Activated CD8-positive, alpha-beta memory T cell treated with anti-CD3 and anti-CD28 coated beads, Interleukin-2, amount 50 U/mL, for 48 hours (primary cell): ENCODE results near the gene FLII.
"Not testable (repeated sequence)": the region's sequence is repeated elsewhere in the genome, so short reads cannot be mapped to it uniquely, and the experiment has no call there.

Experiments
- DNase-seq: peaks from one replicate; pipeline ENCODE4 v3.0.0-alpha.2; 2020

Gene FLII

DNA sequence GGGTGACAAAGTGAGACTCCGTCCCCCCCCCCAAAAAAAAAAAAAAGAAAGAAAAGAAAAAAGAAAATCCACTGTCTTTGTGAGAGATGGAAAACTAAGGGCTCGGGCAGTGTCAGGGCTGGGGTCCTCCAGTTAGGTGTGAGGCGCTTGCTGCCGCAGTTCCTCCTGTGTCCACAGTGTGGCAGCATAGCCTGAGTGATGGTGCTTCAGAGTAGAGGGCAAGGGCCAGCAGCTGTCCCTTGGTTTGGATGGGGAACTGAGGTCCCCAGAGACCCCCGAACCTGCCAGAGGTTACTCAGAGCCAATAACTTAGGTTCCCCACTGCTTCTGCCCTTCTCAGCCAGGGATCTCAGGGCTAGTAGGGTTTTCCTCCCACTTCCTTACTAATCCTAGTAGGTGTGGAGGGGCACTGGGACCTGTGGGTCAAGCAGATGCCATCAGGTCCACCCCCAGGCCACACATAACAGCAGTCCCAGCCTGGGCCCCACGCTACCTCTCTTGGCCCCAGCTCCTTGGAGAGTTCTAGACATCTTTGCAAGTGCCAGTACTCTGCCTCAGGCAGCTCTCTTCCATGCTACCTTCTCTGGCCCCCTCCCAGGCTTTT lies 41.0 kb downstream of the FLII start:
- peak; percentile 88 for DNase-seq

- DNase-seq: not testable (repeated sequence)
Measured at GRCh38 chr17:18216906-18217305, 41.6 kb downstream of the FLII start.

- DNase-seq: no peak
Measured at GRCh38 chr17:18213666-18214270, 44.8 kb downstream of the FLII start.

DNA sequence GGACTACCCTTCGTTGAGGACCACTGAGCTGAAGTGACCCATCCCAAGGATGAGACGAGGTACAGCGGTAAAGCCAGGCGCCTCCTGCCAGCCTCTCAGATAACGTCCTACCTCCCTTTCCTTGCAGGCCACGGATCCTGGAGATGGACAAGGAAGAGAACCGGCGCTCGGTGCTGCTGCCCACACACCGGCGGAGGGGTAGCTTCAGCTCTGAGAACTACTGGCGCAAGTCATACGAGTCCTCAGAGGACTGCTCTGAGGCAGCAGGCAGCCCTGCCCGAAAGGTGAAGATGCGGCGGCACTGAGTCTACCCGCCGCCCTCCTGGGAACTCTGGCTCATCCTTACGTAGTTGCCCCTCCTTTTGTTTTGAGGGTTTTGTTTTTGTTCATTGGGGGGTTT lies 50.4 kb downstream of the FLII start:
- DNase-seq: no peak

DNA sequence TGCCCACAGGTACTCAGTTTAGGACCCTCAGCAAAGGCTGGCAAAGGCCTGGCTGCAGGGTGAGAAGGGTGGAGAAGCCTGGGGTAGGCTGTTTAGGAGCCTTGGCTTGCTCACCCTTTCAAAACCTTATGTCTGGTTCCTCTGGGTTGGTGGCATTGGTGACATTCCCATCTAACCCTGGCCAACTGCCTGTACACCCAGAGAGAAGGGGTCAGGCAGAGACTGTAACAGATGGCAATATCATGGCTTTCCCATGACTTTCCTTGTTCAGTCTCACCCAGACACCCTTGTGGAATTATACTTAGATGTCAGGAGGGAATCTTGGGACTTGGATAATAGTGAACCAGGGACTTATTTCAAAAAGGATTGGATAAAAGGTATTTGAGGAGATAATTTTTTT lies 51.6 kb downstream of the FLII start:
- DNase-seq: no peak

DNA sequence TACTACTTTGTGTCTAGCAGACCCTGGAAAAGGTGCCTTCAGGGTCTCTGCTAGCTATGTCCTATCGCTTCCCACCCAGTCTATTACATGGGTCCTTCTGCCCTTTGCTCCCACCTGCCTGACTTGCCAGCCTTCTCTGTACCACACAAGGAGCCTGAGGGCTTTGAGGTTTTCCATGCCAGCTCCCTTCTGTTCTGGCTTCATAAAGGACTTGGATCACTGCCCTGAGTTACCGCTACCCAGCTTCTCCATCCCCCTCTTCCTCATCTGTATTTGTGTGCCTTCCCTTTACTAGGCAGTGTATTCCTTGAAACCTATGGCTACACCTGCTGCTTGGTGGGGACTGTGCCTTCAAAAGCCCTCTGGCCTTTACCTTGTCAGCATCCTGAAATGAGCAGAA lies 52.7 kb downstream of the FLII start:
- no peak for DNase-seq

DNA sequence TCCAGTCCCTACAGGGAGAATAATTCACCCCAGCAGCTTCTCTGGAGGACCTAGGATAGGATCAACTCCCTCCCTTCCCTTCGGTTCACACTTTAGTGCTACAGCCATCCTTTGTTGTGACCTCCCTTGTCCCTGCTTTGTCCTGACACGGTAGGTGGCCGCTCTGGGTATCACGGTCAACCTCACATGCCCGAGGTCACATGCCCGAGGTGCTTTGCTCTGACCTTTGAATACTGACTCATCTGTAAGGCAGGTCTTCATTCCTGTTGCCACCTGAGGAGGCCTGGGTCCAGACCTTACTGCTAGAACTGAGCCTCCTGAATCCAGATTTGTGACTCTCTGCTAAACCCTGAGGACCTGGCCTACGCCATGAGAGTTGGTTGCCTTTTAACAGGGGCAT lies 55.2 kb downstream of the FLII start:
- no peak for DNase-seq

- no peak for DNase-seq
Measured at GRCh38 chr17:18201108-18201507, 57.4 kb downstream of the FLII start.

DNA sequence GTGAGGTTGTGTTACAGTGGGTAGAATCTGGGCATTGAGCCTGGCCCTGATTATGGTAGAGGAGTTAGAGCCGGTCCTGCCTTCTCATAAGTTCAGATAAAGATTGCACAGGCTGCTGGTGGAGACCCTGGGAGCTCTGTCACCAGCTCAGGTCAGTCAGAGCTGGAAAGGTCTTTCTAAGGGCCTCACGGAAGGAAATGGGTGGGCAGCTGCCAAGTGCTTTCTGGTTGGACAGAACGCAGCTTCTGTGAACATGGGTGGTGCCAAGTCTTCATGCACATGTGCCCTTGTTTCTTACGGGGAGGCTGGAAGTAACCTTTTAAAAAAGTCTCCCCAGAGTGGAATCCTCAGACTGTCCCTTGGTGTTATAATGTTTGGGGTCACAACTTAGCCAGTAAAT lies 60.0 kb downstream of the FLII start:
- no peak for DNase-seq

DNA sequence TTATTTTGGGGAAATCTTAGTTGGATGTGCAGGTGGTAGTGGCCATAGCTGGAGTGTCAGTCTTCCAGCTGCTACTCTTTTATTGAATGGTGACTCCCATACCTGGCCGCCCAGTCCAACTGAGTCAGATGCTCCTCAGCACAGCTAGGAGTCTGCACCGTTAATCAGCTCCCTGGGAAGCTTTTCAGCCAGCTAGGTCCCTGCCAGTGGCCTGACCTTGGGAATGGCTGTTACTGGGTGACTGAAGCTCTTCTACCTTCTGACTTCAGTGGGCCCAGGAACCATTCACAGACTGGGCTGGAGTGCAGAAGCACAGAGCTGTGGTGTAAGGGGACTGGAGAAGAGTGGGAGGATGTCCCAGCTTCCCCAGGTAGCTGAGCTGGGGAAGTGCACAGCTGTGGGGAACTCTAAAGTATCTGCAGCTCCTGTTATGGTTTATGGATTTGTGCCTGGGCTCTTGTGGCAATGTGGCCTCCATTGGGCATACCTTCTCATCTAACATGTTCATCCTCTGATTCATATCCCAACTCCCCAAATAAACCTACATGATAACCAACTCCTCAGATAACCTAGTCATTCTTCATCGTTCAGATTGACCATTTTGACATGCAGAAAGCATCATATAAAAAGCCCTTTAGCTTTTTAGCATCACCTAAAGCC lies 60.9 kb downstream of the FLII start:
- no peak for DNase-seq

- DNase-seq: no peak
Measured at GRCh38 chr17:18195246-18195645, 63.3 kb downstream of the FLII start.
